GM21367 (cell line): ENCODE results near the gene CRYGS.
"Not testable (repeated sequence)": the region's sequence is repeated elsewhere in the genome, so short reads cannot be mapped to it uniquely, and the experiment has no call there.

ENCODE experiments used
- ATAC-seq: cut with Tn5 transposase; IDR thresholded peaks from one replicate; pipeline ENCODE4 v1.9.1; 2021; ENCODE audit not compliant: unreplicated experiment

Gene CRYGS

DNA sequence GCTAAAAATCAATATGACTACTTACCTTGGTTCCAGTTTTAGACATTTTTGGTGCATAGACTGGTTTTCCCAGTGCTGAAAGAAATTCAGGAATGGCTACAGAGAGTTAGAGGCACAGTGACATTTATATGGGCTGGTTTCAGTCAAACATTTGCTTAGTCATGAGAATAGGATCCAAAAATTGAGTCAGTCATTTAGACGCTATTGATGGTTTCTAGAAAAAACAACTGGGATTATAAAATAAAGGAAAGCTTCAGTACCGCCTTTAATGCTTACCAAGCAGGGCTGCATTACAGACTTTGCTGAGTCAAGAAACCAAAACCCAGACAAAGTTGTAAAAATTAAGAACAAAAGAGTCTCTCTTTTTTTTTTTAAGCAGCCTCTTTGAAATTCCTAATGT lies at the start of gene CRYGS:
TSS of gene CRYGS (minus strand) at position 100 of the 400 bp plus-strand sequence. CDS start at position 46, 54 bp downstream.
- no peak for ATAC-seq

DNA sequence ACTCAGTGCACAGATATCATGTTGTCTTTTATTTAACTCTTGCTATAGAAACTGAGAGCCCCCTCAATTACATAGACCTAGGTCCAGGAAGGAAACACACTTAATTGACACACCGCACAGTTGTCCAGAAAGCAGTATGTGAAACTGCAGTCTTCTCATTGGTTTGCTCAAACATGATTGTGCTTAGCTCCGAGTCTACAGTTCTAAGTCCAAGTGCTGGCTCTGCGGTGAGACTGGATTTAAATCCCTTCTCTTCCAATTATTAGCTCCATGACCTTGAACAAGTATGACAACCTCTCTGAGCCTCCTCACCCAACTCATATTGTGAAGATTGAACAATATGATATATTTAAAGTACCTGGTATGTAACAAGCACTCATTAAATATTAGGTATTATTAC lies 49.7 kb upstream of the CRYGS start:
- ATAC-seq: no peak

DNA sequence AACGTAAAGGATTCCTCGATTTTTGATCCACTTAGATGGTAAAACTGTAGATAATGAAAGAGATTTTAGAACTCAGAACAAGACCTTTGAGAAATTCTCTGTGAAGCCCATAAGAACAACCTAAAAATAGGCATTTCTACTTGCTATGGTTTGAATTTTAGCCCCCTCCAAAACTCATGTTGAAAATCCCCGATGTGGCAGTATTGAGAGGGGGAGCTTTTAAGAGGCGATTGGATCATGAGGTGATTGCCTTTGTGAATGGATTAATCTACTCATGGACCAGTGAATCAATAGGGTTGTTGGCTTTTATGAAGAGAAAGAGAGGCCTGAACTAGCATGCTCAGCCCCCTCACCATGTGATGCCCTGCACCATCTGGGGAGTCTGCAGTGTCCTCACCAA lies 48.5 kb upstream of the CRYGS start:
- ATAC-seq: no peak

DNA sequence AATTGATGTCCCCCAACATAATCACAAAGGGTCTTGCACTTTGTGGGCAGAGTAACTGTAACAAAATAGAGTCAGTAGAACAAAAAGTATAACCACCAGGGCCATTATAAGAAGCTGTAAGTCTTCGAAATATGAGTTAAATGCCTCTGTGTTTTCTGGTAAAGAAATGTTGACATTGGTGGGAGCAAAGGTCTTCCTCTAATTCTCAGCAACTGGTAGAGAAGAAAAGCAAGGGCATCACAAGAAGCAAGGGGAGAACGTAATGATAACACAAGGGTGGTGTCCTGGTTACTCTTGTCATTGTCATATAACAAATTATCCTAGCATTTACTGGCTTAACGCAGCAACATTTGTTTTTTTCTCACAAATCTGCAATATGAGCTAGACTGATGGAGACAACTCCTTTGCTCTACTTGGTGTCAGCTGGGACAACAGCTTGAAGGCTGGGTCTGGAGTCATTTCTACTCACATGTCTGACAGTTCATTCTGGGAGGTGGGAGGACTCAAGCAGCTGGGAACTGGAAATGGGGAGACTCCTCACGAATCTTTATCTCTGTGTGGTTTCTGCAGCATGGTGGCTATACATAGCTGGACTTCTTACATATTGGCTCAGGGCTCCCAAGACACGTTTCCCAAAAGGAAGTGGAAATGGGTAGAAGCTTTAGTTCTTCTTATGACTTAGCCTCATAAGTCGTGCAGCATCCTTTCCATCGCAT lies 46.6 kb upstream of the CRYGS start:
- no peak for ATAC-seq

DNA sequence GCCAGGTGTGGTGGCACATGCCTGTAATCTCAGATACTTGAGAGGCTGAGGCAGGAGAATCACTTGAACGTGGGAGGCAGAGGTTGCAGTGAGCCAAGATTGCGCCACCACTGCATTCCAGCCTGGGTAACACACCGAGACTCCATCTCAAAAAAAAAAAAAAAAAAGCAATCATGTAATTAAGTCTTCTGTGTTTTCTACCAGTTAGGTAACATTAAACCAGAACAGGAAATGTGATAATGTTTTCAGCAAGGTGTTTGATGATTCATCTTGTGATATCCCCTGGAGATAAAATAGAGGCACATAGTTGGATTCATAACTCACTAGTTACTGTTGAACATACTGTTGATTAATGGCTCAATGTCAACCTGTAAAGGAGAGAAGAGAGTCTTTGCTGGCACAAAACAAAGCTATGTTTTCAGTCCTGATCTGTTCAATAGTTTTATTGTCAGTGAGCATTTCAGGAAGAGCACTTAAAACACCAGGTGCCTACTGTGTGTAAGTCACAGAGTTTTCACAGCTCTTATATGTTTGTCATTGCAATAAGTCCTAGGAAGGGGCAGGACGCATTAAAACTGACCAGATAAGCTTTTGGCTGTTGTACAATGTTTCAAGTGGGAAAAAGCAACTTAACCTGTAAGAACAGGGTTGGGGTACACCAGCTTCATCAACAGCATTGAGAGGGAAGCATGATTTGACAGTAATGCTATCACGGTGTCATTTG lies 45.8 kb upstream of the CRYGS start:
- ATAC-seq: no peak

DNA sequence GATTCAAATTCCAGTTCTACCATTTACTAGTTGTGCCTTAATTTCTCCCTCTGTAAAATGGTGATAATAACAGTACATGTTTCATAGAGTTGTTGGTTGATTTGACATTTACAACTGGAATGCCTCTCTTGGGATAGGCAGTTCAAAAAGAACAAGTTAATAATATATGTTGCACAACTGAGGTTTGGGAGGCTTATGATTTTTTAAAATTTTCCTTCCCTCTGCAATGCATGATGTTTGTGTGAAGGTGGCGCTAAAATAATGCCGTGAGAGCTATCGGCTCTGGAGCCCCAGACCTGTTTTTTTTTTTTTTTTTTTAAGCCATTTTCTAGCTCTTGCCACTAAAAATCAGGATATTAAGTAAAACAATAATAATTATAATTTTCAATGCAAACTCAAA lies 44.9 kb upstream of the CRYGS start:
- ATAC-seq: no peak

DNA sequence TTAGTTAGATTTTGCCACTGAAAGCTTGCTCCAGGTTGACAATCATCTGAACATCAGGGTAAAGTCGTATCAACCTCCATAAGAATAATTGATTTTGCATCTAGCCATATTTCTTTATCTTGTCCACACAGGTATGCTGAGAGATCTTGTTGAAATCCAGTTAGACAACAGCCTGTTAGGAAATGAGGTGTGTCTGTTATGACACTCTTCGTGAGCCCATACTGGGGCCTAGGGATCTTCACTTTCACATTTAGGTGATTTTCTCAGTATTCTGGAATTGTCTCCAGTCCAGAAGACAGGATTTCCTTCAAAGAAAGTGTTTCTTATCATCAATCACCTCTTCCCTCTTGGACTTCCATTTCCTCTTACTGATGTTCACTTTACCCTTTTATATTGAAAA lies 44.5 kb upstream of the CRYGS start:
- no peak for ATAC-seq

DNA sequence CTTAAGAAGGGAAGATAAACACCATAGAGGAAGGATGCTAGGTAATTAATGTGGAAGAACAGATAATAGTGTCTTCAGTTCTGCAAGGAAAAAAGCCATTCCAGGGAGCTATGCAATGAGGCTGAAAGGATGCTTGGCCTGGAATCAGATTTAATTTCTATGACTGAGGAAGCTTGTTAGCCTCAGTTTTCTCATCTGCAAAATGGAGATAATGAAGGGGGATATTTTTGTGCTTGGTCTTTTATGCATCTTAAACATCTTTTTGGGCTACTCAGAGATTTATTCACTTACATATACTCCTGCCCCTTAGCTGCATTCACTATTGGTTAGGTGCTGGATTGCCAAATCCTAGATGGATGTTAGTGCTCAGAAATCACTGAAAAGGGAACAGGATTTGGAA lies 43.0 kb upstream of the CRYGS start:
- no peak for ATAC-seq

DNA sequence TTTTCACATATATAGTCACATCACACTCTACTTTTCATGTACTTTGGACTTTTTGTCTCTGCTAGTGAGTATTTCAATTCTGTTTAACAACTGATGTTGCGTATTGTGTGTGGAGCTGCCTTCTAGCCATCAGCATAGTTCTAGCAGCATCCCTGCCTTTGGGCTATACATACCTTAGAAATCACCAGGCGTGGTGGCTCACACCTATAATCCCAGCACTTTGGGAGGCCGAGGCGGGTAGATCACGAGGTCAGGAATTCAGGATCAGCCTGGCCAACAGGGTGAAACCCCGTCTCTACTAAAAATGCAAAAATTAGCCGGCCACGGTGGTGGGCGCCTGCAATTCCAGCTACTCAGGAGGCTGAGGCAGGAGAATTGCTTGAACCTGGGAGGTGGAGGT lies 42.1 kb upstream of the CRYGS start:
- ATAC-seq: not testable (repeated sequence)

DNA sequence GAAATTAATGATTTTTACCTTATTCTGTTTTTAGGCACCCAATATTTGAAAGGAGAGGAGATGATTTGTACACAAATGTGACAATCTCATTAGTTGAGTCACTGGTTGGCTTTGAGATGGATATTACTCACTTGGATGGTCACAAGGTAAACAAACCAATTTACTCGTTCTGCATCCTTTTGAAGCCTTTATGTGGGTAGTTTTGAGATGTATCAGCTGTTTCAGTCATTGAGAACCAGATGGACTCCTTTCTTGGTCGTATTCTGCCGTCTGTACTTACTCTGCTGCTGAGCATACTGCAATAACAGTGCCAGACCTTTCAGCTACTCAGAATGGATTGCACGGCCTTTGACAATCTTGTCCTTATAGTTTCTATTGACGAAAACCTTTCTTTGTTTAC lies 39.7 kb upstream of the CRYGS start:
- ATAC-seq: no peak

DNA sequence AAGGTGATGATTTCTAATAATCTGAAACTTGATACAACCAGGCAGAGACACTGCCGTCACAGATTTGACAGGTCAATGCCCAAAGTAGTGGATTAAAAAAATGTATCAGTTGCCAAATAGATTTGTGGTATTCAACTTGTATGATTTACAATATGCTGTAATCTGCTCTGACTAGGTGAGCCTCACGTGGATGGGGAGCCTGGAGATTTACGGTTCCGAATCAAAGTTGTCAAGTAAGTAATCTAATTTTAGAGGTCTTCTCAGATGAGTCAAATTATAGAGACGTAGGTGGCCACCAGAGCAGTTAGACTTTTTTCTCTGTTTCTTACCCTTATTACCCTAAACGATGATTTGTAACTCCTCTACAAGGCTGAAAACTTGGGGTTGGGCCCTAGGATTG lies 38.4 kb upstream of the CRYGS start:
- ATAC-seq: no peak

DNA sequence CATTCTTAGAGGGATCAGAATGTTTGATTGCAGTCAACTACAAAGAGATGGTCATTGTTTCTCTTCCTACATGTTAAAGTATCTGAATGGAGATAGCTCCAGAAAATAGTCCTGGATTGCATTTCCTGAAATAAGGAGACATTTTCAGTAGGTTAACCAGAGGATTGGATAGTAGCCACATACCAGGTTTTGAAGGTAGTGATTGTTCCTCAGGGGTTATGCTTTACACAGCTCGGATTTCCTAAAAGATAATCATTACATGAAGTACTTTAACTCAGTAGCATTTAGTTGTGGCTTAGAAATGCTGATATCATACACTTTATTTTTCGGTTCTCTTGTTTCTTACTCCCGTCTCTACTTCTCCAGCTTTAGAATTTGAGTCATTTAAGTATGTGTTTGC lies 36.6 kb upstream of the CRYGS start:
- no peak for ATAC-seq

DNA sequence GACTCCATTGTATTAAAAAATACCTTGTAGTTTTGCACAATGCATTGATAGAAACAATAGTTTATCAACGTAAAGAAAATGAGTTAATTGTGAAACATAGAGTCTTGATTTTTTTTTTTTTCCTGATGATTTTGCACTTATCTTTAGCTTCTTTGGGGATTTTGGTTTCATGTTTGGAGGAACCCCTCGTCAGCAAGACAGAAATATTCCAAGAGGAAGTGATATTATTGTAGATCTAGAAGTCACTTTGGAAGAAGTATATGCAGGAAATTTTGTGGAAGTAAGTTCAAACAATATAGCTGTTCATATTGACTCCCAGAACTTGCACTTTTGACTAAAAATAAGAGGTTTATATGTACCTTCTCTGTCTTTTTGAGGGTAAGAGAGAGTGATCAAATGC lies 33.3 kb upstream of the CRYGS start:
- ATAC-seq: no peak

DNA sequence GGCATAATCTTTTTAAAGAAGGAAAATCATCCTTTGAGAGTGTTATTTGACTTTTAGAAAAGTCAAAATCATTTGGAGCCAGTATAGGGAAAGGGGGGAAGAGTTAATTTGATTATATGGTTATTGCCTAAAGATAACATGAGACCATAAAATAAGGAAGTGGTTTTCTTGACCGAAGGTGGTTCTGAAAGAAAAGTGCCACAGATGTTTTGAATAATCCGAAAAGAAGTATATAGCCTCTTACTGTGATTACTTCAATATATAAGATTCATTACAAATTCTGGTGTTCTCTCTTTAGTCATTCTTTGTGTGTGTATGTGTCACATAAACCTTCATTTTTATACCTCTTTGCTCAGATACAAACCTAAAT lies 27.4 kb upstream of the CRYGS start:
- no peak for ATAC-seq

DNA sequence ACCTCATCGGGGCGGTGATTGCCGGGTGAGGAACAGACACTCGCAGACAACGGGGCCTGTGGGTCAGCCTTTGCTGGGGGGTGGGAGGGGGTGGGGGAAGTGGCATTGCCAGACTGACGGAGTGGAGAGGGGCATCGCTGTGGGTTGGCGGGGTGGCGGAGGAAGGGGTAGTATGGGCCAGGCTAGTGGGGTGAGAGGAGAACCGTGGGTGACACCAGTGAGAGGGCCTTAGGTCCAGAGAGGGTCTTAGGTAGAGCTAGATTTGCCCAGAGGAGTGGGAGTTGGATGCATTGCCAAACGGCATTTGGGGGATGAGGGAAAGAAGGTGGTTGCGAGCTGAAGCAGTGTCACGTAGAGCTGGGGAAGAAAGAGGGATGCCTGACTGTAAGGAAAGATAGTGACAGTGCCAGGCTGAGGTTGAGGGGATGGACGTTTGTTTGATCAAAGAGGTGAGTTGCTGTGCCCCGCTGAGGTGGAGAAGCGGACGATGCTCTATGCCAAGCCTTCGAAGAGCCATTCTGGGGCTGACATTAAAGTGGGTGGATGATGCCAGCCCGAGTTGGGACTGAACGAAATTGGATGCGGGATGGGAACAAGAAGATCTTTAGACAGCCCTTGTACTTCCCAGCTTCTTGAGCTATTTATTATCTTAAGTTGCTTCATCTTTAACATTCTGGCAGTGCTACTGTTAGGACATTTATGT lies 26.9 kb upstream of the CRYGS start:
- ATAC-seq: no peak

DNA sequence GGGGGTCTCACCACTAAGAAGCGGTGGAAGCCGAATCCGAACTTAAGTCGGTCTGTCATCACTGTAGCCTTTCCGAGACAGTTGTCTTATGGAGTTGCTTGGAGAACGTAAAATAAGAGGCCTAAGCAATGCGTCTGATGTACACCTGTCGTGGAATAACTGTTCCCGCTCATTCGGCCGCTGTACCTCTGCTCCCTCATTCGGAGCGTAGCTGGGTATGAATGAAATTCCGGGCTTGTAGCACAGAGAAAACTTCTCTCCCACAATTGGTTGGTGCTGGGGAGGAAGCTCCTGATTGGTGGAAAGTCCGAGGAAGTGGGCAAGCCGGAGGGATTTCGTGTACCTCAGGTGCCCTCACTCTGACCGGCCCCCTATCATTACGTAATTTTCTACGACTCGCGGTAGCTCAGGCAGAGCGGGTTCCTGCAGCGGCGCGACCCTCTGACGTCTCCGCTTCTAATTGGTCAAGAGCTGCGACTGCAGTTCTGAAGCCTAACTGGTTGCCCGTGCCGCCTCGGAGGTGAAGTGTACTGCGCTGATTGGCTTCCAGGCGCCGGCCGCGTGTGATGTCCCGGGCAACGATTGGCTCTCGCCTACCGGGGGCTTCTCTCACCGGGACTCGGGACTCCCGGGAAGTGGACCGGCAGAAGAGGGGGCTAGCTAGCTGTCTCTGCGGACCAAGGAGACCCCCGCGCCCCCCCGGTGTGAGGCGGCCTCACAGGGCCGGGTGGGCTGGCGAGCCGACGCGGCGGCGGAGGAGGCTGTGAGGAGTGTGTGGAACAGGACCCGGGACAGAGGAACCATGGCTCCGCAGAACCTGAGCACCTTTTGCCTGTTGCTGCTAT lies 26.1 kb upstream of the CRYGS start, which contains the start of gene DNAJB11:
TSS of gene DNAJB11 (plus strand) at position 625 of the 845 bp plus-strand sequence. CDS start at position 803, 178 bp downstream.
- ATAC-seq: peak; percentile 86

DNA sequence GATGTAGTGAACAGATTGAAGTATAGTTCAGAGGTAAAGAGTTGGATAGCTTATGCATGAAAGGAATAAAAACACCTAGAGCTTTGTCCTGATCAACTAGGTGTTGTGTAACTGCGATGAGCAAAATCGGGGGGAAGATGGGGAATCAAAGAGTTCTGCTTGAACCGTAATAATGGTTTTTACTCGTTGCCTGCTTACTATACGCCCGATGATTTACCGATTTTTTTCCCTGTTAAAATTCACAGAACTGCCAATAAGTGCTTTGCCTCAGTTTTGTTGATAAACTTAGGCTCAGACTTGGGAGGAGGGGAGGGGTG lies 25.6 kb upstream of the CRYGS start:
- ATAC-seq: no peak

DNA sequence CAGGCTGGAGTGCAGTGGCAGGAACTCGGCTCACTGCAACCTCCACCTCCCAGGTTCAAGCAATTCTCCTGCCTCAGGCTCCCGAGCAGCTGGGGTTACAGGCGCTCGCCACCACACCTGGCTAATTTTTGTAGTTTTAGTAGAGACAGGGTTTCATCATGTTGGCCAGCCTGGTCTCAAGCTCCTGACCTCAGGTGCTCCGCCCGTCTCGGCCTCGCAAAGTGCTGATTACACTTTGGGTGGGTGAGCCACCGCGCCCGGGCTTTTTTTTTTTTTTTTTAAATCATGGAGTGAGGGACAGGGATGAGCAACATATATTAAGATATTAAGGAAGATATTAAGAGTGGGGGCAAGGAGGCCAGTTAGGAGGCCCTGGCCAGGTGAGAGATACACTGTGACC lies 25.2 kb upstream of the CRYGS start:
- ATAC-seq: not testable (repeated sequence)

DNA sequence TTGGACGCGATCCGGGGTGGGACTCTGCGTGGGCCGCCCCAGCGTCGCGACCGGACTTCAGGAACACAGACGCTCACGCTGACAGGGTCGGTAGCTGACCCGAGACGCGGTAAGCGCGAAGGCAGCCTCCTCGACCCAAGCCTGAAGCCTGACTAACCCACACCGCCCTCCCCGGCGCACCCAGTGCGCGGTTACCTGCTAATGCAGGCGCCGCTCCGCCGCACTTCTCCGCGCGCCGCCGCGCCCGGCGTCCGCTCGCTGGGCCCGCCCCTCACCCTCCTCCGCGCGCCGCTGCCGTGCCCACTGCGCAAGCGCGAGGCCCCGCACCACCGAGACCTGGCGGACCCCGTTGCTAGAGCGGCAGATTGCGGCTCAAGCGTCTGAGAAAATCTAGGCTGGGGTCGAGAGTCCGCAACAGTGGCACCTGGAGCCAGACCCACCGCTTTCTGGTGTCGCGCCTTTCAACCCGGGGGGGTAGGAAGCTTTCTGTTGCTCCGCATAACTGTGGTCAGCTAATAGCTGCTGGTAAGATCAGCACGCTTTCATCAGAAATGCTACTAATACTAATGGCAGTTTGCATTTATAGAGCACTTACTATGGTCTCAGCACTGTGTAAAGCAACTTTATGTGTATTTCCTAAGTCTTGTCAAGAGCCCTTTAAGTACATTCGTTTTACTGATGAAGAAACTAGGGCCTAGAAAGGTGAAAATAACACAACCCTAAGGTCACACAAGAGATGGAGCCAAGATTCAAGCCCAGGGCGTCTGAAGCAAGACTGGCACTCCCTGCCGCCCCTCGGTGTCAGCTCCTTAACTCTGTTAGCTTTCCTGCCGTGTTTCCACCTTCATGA lies 23.1 kb upstream of the CRYGS start, which contains the start of gene TBCCD1:
TSS of gene TBCCD1 (minus strand) at position 268 of the 850 bp plus-strand sequence. CDS start 3,010 bp downstream, outside the sequence.
- ATAC-seq: peak; percentile 34

DNA sequence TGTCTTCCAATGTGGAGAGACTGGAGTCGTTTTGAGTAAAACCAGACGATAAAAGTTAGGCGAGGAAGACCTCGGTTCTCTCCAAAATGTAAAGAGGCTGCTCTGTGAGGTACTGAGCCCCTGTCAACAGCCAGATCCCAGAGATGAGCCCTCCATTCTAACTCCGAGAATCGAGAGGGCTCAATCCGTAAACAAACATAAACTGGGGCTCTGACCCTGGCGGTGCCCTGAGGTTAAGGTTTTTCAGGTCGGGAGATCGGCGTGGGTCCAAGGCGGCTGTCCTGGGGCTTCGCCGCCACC lies 22.5 kb upstream of the CRYGS start:
- no peak for ATAC-seq
